Fibroblast of skin of right quadriceps (primary cell): ENCODE data around the gene PCMTD2.
"Not testable (repeated sequence)": the region's sequence is repeated elsewhere in the genome, so short reads cannot be mapped to it uniquely, and the experiment has no call there.

ENCODE experiments used
- DNase-seq: peaks from one replicate; pipeline ENCODE4 v3.0.0-alpha.2; 2013

The PCMTD2 gene

GRCh38 chr20:64224351-64225170 lies 31.0 kb upstream of the PCMTD2 start:
- DNase-seq, result peak; percentile 92

- DNase-seq, result no peak
Measured at GRCh38 chr20:64225171-64225595, 30.4 kb upstream of the PCMTD2 start.

GRCh38 chr20:64225828-64226598 lies 29.5 kb upstream of the PCMTD2 start:
- DNase-seq, result no peak

- no peak for DNase-seq
Measured at GRCh38 chr20:64226686-64227580, 28.6 kb upstream of the PCMTD2 start.

GRCh38 chr20:64228086-64228653 lies 27.4 kb upstream of the PCMTD2 start:
- no peak for DNase-seq

- no peak for DNase-seq
Measured at GRCh38 chr20:64228751-64229506, 26.6 kb upstream of the PCMTD2 start.

GRCh38 chr20:64229507-64230061 lies 26.0 kb upstream of the PCMTD2 start:
- DNase-seq, result no peak

GRCh38 chr20:64230461-64231145 lies 24.9 kb upstream of the PCMTD2 start:
- no peak for DNase-seq

- no peak for DNase-seq
Measured at GRCh38 chr20:64231621-64232550, 23.7 kb upstream of the PCMTD2 start.

GRCh38 chr20:64232794-64233193 lies 22.8 kb upstream of the PCMTD2 start:
- DNase-seq, result no peak

- DNase-seq, result no peak
Measured at GRCh38 chr20:64233725-64234124, 21.8 kb upstream of the PCMTD2 start.

GRCh38 chr20:64234291-64234791 lies 21.2 kb upstream of the PCMTD2 start:
- DNase-seq, result no peak

- not testable (repeated sequence) for DNase-seq
Measured at GRCh38 chr20:64234921-64235565, 20.5 kb upstream of the PCMTD2 start.

GRCh38 chr20:64236137-64237088 lies 19.1 kb upstream of the PCMTD2 start:
- no peak for DNase-seq

GRCh38 chr20:64237316-64237715 lies 18.2 kb upstream of the PCMTD2 start:
- no peak for DNase-seq

GRCh38 chr20:64238115-64238825 lies 17.3 kb upstream of the PCMTD2 start:
- DNase-seq, result no peak

- no peak for DNase-seq
Measured at GRCh38 chr20:64238851-64239387, 16.6 kb upstream of the PCMTD2 start.
